ENCODE measurements around the gene GPC5. TPM values are rescaled to one million over a fixed set of nuclear protein-coding genes. Genes with fewer than 3 reads are reported as not detected.
"Not testable (repeated sequence)": the region's sequence is repeated elsewhere in the genome, so short reads cannot be mapped to it uniquely, and the experiment has no call there.

The GPC5 gene
- 1 to 10 TPM in 1 of 6 donors, under 1 TPM in 2, not detected in 3; 0.30 to 1.0 (median 0.40) TPM for polyA plus RNA-seq (ENCODE audit: low read depth in 6 of 6)

GRCh38 chr13:91398413-91399188 is at the start of gene GPC5:
GPC5 (plus strand) TSS chr13:91398621.
- H3K9me3 Mint-ChIP-seq: peaks cover 0 to 1% (median 0%) of the 10 kb centered on the region in 7 donors
- H3K27ac Mint-ChIP-seq: peak within 1 kb of the TSS in 2 of 6 donors; percentile 7 to 62
- DNase-seq (peak; percentile 68), ATAC-seq (ENCODE audit: low read depth in 2 of 2) (peak; percentile 95)
- no peaks in the 10 kb centered on the region for H3K36me3 Mint-ChIP-seq
- H3K4me3 Mint-ChIP-seq: peak within 1 kb of the TSS; percentile 74 to 88 (median 86)
- peaks cover 19 to 28% (median 23%) of the 10 kb centered on the region in 3 donors for H3K27me3 Mint-ChIP-seq
- peaks cover 14 to 28% (median 18%) of the 10 kb centered on the region in 3 donors for H3K4me1 Mint-ChIP-seq

- H3K27me3 Mint-ChIP-seq: no peaks in the 10 kb centered on the region
- DNase-seq (peak; percentile 92), ATAC-seq (ENCODE audit: low read depth in 2 of 2) (peak; percentile 59 to 61)
- no peaks in the 10 kb centered on the region for H3K9me3 Mint-ChIP-seq
- peak overlapping the region; percentile 85 to 97 (median 93) for H3K27ac Mint-ChIP-seq
- H3K4me1 Mint-ChIP-seq: peaks cover 12 to 26% (median 22%) of the 10 kb centered on the region in 3 donors
- peak overlapping the region; percentile 84 to 97 (median 94) for H3K4me3 Mint-ChIP-seq
- peaks cover 0 to 16% of the 10 kb centered on the region in 2 donors for H3K36me3 Mint-ChIP-seq
Measured at GRCh38 chr13:91348906-91349435, 49.5 kb upstream of the GPC5 start.

GRCh38 chr13:91349992-91350911 is 48.2 kb upstream of the GPC5 start:
- Mint-ChIP-seq H3K36me3 (peaks cover 0 to 17% of the 10 kb centered on the region in 2 donors), H3K9me3 (no peaks in the 10 kb centered on the region), H3K4me1 (peaks cover 12 to 26% (median 22%) of the 10 kb centered on the region in 3 donors), H3K27ac (peak overlapping the region in 2 of 6 donors; percentile 28 to 85), H3K27me3 (no peaks in the 10 kb centered on the region), H3K4me3 (peak overlapping the region in 6 of 8 donors; percentile 29 to 93 (median 88))
- no peak for ATAC-seq (ENCODE audit: low read depth in 2 of 2)
- no peak for DNase-seq

GRCh38 chr13:91351123-91351522 is 47.3 kb upstream of the GPC5 start:
- no peak overlapping the region for H3K27ac Mint-ChIP-seq
- peaks cover 12 to 26% (median 22%) of the 10 kb centered on the region in 3 donors for H3K4me1 Mint-ChIP-seq
- DNase-seq (no peak), ATAC-seq (ENCODE audit: low read depth in 2 of 2) (no peak)
- no peaks in the 10 kb centered on the region for H3K9me3 Mint-ChIP-seq
- peak overlapping the region in 1 of 8 donors; percentile 91 for H3K4me3 Mint-ChIP-seq
- no peaks in the 10 kb centered on the region for H3K27me3 Mint-ChIP-seq
- peaks cover 0 to 17% of the 10 kb centered on the region in 2 donors for H3K36me3 Mint-ChIP-seq

- Mint-ChIP-seq H3K4me3 (peak overlapping the region in 1 of 8 donors; percentile 91), H3K4me1 (peaks cover 13 to 22% (median 19%) of the 10 kb centered on the region in 3 donors), H3K27ac (no peak overlapping the region), H3K9me3 (no peaks in the 10 kb centered on the region), H3K36me3 (peaks cover 0 to 17% of the 10 kb centered on the region in 2 donors), H3K27me3 (no peaks in the 10 kb centered on the region)
- ATAC-seq (ENCODE audit: low read depth in 2 of 2) (no peak), DNase-seq (no peak)
Measured at GRCh38 chr13:91351980-91352379, 46.4 kb upstream of the GPC5 start.

GRCh38 chr13:91352891-91353290 is 45.5 kb upstream of the GPC5 start:
- not testable (repeated sequence) for ATAC-seq (ENCODE audit: low read depth in 2 of 2); H3K4me3 Mint-ChIP-seq; DNase-seq; H3K9me3 Mint-ChIP-seq; H3K27me3 Mint-ChIP-seq
- Mint-ChIP-seq H3K36me3 (peaks cover 0 to 17% of the 10 kb centered on the region in 2 donors), H3K4me1 (peaks cover 15 to 20% (median 16%) of the 10 kb centered on the region in 3 donors), H3K27ac (peak overlapping the region in 1 of 6 donors; percentile 29)

GRCh38 chr13:91353494-91353893 is 44.9 kb upstream of the GPC5 start:
- peaks cover 0 to 17% of the 10 kb centered on the region in 2 donors for H3K36me3 Mint-ChIP-seq
- peak overlapping the region in 1 of 6 donors; percentile 29 for H3K27ac Mint-ChIP-seq
- no peaks in the 10 kb centered on the region for H3K9me3 Mint-ChIP-seq
- H3K4me3 Mint-ChIP-seq: no peak overlapping the region
- ATAC-seq (ENCODE audit: low read depth in 2 of 2): no peak
- peaks cover 15 to 24% (median 16%) of the 10 kb centered on the region in 3 donors for H3K4me1 Mint-ChIP-seq
- no peak for DNase-seq
- H3K27me3 Mint-ChIP-seq: no peaks in the 10 kb centered on the region

GRCh38 chr13:91355099-91355825 is 43.2 kb upstream of the GPC5 start:
- ATAC-seq (ENCODE audit: low read depth in 2 of 2): no peak
- Mint-ChIP-seq H3K4me3 (no peak overlapping the region), H3K9me3 (no peaks in the 10 kb centered on the region), H3K36me3 (peaks cover 0 to 17% of the 10 kb centered on the region in 2 donors), H3K4me1 (peaks cover 6 to 17% (median 10%) of the 10 kb centered on the region in 3 donors), H3K27me3 (no peaks in the 10 kb centered on the region), H3K27ac (no peak overlapping the region)
- no peak for DNase-seq

GRCh38 chr13:91355826-91356710 is 42.4 kb upstream of the GPC5 start:
- Mint-ChIP-seq H3K4me1 (peaks cover 7 to 15% (median 9%) of the 10 kb centered on the region in 3 donors), H3K27ac (peak overlapping the region in 2 of 6 donors; percentile 5 to 17), H3K4me3 (no peak overlapping the region), H3K36me3 (peaks cover 0 to 16% of the 10 kb centered on the region in 2 donors), H3K27me3 (no peaks in the 10 kb centered on the region), H3K9me3 (no peaks in the 10 kb centered on the region)
- DNase-seq (no peak), ATAC-seq (ENCODE audit: low read depth in 2 of 2) (no peak)

- peak overlapping the region in 5 of 6 donors; percentile 11 to 45 (median 31) for H3K27ac Mint-ChIP-seq
- no peak for DNase-seq
- no peaks in the 10 kb centered on the region for H3K27me3 Mint-ChIP-seq
- peaks cover 0 to 10% of the 10 kb centered on the region in 2 donors for H3K36me3 Mint-ChIP-seq
- peaks cover 7 to 12% (median 8%) of the 10 kb centered on the region in 3 donors for H3K4me1 Mint-ChIP-seq
- ATAC-seq (ENCODE audit: low read depth in 2 of 2): no peak
- H3K4me3 Mint-ChIP-seq: no peak overlapping the region
- H3K9me3 Mint-ChIP-seq: no peaks in the 10 kb centered on the region
Measured at GRCh38 chr13:91356919-91357612, 41.4 kb upstream of the GPC5 start.

GRCh38 chr13:91357613-91358386 is 40.6 kb upstream of the GPC5 start:
- H3K9me3 Mint-ChIP-seq: no peaks in the 10 kb centered on the region
- ATAC-seq (ENCODE audit: low read depth in 2 of 2): no peak
- H3K36me3 Mint-ChIP-seq: peaks cover 0 to 10% of the 10 kb centered on the region in 2 donors
- DNase-seq: no peak
- peaks cover 7 to 12% (median 8%) of the 10 kb centered on the region in 3 donors for H3K4me1 Mint-ChIP-seq
- H3K4me3 Mint-ChIP-seq: no peak overlapping the region
- H3K27me3 Mint-ChIP-seq: no peaks in the 10 kb centered on the region
- H3K27ac Mint-ChIP-seq: peak overlapping the region in 4 of 6 donors; percentile 35 to 63 (median 42)
